NCI-H2029 treated with DMSO at 0.1 percent for 48 hours (cell line): ENCODE measurements around the gene CHN2.
"Not testable (repeated sequence)": the region's sequence is repeated elsewhere in the genome, so short reads cannot be mapped to it uniquely, and the experiment has no call there.

ENCODE experiments used
- DNase-seq: peaks from one replicate; lab custom pipeline; 2025; lab: John Stamatoyannopoulos, UW

CHN2 gene

DNA sequence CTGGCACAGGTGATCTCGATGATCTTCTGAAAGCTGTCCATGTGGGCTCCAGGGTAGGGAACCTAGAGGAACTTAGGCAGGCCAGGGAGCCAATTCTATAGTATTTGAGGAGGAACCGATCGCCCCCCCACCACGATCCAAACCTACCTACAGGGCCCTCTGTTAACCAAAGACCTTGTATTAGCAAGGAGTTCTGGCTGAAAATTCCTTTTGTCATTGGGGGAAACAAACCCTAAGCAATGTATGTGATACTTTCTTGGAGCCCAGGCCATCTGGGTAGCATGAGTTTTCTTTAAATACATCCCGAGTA, 62.1 kb downstream of the CHN2 start:
- DNase-seq, result no peak

DNA sequence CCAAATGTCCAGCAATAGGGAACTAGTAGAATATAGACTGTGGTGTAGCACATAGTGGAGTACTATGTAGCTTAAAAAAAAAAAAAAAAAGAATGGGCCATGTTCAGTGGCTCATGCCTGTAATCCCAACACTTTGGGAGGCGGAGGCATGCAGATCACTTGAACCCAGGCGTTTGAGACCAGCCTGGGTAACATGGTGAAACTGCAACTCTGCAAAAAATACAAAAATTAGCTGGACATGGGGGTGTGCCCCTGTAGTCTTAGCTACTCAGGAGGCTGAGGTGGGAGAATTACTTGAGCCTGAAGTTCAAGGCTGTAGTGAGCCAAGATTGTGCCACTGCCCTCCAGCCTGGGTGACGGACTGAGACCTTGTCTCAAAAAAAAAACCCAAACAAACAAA, 64.4 kb downstream of the CHN2 start:
- no peak for DNase-seq

DNA sequence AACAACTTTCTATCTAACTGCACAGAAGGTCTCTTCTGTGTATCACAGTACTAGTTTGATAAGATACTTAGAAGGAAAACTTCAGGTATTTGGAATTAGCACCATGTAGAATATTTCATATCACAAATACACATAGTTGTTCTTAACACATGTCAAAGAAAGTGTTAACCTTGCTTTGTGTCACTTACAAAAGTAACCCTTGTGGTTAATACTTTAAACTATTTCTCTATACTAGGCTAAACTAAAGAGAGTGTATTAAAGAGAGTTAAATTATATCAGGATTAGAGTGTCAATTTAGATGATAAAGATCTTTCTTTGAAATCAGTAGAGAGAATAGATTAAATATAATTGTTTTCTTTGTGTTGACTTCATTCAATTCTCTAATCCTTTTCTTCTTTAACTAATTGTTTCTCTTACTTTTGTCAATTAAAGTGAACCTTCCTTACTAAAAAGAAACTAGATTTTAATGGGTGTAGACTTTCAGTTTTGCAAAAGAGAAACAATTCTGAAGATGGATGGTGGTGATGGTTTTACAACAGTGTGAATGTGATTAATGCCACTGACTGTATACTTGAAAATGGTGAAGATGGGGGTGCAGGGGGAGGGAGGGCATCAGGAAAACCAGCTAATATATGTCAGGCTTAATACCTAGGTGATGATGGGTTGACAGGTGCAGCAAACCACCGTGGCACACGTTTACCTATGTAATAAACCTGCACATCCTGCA, 67.8 kb downstream of the CHN2 start:
- DNase-seq, result no peak

DNA sequence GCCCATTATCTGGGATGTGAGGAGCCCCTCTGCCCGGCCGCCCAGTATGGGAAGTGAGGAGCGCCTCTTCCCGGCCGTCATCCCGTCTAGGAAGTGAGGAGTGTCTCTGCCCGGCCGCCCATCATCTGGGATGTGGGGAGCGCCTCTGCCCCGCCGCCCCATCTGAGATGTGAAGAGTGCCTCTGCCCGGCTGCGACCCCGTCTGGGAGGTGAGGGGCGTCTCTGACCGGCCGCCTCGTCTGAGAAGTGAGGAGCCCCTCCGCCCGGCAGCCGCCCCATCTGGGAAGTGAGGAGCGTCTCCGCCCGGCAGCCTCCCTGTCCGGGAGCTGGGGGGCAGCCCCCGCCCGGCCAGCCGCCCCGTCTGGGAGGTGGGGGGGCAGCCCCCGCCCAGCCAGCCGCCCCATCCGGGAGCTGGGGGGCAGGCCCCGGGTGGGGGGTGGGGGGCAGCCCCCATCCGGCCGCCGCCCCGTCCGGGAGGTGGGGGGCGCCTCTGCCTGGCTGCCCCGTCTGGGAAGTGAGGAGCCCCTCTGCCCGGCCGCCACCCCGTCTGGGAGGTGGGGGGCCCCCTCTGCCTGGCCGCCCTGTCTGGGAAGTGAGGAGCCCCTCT, 69.1 kb downstream of the CHN2 start:
- DNase-seq, result not testable (repeated sequence)

DNA sequence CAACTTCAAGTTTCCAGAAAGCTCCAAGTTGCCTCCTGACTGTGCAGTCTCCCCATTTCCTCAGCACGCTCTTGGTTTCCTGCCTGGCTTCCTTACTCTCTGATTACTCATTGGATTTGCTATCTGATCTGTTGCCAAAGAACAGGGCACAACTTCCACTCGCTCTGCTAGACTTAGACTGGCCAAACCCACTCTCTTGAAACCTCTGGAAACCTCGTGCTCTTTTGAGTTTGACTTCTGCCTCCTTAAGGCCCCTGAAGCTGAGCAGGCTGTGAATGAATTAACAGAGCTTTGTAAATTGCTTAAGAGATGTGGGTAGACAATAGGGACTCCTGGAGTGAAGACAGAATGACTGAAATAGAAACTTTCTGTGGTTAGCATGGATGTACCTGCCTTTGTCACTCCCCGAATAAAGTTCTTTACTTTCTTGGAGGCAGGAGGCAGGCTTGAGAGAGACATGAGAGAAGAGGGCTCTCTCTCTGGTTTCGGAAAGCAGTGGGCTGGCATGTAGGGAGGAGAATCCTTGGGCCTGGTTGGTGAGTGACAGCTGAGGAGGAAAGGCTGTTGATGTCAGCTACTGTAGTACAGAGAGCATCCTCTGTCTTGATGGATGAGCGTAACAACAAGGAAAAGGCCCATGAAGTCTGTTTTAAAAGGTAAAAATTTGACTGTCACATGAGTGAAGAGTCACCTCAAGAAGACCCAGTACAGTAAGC, 70.8 kb downstream of the CHN2 start:
- DNase-seq, result no peak

DNA sequence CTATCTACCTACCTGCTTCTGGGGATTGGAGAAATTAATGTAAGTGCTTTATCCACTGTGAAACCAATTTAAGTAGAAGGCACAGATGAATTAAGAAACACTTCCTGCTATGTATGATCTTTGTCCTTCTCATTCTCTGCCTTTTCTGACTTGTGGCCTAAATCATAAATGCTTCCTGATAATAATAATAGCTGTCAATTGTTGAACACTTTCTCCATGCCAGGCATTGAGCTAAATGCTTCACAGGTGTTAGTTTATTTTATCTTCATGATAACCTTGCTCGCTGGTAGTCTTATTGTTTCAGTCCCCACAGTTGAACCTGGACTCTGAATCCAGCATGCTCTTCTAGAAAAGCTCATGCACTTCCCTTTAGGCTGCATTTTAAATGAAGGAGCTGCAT, 75.4 kb downstream of the CHN2 start:
- no peak for DNase-seq

DNA sequence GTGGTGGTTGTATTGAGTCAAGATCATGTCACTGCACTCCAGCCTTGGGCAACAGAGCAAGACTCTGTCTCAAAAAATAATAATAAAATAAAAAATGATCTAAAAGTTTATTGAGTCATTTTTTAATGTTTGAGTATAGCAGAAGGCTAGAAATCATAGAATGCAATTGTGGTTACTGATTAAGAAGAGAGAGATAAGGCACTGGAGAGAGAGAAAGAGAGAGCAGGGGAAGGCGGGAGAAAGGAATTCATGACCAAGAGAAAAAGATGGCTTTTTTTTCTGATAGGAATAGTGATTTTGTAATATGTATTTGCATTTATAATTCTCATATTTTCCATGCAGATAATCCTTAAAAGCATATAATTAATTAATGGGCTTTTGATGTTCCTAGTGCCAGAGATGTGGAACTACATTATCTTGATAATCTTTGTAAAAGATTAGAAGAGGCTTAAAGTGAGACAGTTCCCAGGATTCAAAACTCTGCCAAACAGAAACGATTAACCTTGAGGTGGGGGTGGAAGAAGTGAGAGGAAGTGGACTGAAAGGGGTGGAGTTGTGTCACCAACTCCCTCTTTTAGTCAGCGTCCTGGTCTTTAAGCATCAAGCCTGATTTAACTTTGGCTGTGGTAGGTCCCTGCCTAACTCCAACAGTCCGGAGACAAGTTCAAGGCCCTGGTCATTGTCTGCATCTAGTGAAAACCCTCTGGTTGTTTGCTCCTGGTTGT, 76.2 kb downstream of the CHN2 start:
- no peak for DNase-seq

DNA sequence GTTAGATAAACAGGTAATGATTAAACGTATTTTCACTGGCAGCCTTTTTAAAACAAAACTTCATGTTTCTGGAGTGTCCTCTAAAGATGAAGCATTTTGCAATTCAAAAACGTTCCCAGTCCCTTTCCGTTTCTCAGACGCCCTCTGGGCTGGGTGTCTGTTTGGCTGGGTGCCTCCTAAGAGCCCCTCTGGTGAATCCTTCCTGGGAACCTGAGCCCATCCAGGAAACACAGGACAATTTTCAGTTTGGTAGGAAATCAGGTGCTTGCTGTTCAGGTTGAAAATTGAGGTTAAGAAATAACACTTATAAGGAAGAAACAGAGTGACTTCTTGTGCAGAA, 76.7 kb downstream of the CHN2 start:
- peak; percentile 35 for DNase-seq

DNA sequence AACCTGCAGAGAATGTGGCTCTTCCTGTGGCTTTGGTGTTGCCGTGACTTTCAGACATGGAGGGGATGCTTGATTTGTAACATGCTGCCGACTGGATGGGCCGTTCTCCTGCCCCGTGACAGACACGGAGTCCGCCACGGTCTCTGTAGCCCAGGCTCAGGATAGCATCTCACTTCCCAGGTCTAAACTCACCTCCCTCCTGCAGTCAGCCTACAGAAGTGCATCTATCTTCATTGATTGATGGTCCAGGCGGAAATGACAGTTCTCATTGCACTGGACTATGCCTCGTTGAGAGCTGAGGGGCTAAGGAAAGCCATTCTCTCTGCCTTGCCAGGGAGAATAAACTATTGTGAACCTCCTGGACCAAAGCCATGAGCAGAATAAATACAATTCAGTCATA, 77.5 kb downstream of the CHN2 start:
- DNase-seq, result no peak

DNA sequence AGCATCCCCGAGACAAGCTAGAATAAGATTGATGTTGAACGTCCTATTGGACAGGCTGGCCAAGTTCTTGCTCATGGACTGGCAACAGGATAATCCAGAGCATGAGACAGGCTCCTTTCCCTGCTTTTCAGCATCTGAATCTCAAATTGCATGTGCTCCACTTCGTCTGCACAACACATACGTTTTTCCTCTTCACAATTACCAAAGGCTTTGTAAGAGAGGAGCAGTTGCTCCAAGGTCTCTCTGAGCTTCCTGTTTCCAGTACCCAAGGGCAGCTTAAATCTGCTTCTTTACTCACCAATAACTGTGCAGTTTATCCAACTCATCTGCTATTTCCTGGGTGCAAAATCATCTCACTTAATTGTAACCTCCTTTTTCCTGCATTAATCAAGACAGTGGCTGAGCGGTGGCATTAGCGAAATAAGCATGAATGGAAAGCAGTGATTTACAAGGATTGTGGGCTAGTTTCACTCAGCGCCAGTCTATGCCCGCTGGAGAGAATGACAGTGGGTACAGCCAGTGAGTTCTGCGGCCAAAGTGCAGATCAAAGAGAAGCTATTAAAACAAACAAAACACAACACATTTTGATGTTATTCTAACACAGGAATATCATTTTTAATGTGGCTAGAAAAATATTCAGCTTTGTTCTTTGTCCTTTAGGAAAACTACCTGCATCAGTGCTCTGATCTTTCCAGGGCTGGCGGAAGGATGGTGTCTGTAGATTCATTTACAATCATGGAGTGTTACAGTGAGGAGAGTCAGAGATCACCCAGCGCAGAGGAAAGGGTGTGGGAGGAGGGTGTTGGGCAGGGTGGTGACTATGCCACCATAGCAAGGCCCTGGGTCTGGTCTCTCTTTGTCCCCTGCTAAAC, 79.8 kb downstream of the CHN2 start:
- no peak for DNase-seq

DNA sequence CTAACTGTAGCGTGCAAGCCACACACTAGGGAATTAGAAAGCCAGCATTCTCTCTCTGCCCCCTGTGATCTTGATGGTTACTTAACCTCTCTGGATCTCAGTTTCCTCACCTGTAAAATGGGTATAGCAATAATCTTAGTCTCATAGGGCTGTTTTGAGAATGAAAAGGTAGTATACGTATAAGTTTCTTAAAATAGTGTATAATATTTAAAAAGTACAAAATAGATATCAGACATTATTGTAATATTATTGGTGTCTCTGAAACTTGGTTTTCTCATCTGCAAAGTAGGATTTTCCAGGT, 80.4 kb downstream of the CHN2 start:
- no peak for DNase-seq

DNA sequence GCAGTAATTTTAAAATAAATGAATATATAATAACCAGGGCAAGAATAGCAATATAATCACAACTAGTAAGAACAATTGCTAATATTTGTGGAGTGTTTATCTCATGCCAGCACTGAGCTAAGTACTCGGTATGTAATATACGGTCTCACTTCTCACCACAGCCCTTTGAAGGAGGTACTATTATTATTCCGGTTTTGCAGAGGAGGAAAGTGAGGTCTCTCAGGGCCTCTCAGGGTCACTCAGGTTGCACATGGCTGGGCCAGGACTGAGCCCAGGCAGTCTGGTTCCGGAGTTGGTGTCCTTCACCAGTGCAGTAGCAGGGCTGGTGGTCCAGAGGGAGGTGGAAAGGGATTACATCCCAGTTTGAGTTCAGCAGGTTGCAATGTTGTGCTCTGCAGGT, 80.9 kb downstream of the CHN2 start:
- DNase-seq, result no peak

DNA sequence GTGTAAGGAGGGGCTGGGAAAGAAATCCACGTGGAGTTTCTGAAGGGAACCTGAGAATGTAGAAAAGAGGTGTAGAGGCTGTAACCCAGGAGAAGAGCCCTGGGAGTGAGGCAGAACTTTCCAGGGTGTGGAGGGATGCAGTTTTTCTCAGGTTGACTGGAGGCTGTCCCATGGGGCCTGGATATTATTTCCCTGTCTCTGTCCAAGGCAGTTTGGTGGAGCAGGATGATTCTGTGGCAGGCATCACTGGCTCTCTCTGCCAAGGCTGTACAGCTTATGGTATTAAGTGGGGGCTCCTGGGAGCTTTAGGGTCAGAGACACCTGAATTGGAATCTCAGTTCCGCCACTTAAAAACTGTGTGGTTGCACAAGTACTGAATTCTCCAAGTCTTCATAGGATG, 81.6 kb downstream of the CHN2 start:
- no peak for DNase-seq

DNA sequence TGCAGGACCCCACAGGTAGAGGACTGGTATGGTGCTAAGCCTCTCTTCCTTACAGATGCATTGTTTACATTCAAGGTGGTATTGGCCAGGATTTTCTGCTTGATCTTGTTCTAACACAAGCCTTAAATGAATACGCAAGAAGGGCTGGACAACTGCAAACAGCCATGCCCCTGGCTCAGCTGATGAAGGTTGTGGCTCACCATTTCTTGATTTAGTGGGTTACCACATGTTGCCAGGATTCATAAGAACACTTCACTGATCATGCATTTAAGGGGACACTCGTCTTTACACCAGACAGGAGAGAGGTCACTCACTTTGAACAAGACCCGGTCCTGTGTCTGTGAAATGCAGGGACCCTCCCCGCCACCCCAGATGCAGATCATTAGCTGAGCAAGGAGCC, 82.2 kb downstream of the CHN2 start:
- DNase-seq, result no peak

DNA sequence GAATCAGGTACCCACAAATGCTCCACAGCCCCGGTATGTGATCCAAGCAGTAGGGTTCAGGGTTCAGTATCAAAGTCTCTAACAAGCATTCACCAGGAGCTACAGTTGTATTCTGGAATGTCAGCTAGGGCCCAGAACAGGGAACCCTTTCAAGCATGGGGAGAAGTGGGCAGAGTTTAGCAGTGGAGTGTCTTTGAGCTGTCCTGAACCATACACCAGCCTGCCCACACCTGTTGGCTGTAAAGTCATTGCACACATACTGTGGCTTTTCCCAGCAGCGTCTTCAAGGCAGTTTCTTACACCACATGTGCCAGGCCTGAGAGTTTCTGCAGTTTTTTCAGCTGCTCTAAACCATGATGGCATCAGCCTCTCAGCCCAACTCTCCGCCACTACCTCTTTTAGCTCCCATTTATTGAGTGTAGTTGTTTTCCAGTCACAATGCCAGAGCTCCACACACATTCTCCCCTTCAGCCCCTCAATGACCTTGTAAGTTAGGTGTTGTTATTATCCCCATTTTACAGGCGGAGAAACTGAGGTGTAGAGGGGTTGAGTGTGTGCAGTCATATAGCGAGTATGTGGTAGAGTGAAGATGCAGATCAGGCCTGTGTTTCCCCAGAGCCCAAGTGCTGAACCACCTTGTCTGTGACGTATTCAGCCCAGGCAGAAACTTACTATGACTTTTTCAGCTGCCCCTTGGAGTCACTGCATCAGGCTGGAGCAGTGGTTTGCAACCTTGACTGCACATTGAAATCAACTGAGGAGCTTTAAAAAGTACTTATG, 83.1 kb downstream of the CHN2 start:
- no peak for DNase-seq

DNA sequence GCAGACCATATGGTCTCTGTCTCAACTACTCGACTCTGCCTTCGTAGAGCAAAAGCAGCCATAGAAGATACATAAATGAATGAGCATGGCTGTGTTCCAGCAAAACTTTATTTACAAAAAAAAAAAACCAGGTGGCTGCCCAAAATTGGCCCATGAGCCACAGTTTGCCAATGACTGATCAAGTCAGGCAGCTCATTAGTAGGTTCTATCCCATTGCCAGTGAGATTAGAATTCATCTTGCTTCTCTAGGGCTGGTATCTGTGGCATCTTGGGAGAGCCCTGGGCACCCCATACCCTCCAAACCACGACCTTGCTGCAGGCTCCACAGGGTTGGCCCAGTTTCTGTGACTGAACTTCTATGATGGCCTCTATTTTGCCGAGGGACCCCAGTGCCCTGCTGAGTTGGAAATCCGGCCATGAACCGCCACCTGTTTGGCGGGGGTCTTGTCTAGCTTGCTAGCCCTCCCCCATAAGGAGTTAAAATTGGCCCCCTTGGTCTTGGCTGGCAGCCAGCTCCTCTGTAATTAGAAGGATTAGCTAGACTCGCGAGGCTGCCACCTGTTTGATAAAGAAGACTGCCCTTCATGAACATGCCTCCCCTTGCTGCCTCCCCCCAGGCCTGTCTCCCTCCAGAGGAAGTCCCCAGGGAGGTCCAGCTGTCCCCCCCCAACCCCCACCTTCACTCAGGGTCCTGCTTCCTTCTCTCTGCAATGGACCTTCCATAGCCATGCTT, 83.9 kb downstream of the CHN2 start:
- DNase-seq, result no peak

DNA sequence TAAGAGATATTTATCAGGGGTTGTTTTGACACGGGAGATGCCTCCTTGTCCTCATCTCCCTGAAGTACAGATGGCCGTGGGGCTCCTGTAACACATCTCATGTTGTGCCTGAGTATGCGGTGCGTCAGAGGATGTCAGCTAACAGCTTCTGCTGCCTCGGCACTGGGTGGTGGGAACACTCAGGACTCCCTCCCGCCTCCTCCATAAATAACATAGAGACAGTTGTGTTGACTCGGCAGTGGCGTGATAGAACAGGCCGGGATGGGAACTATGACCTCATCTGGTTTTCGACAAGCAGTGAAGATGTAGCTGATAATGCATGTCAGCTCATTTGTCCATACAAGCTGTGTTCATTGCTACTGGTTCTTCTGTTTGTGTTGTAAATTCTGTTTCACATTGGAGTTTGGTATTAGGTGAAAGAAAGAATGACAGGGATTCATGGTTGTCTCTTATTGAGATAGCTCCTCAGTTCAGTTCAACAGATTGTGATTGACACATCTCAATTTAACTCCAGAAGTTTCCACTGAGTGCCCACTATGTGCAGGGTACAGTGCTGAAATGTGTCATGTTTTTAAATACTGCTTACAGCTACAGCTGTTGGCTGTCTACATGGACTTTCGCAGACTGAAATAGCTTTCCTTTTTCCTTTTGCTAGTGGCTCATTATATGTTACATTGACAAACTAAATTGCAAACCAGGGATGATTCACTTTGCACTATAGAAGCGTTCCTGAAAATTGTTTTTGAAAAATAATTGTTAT, 87.4 kb downstream of the CHN2 start:
- DNase-seq, result peak; percentile 70

DNA sequence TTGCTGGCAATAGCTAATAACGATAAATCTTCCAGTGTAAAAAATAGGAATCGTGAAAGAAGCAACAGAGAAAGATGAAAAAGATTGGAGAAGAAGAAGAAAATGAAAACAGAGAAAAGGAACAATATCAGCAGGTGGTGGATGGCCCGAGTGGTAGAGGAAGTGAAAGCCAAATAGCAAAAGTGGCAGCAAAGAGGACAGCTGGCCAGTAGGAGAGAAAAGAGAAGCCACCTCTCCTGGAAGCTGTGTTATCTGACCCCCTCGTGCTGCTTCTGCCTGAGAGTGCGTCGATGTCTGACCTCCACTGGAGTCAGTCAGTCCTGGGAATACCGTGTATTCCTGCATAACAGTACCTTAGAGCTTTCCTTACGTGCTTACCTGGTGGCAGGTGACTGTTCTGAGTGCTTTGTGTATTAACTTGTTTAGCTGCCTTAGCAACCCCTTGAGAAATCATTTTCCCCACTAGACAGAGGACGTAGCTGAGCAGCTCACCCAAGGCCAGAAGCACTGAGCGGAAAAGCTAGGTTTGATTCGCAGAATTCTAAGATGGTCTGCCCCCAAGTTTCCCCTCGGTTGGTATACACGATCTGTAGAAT, 88.3 kb downstream of the CHN2 start:
- DNase-seq, result peak; percentile 99

DNA sequence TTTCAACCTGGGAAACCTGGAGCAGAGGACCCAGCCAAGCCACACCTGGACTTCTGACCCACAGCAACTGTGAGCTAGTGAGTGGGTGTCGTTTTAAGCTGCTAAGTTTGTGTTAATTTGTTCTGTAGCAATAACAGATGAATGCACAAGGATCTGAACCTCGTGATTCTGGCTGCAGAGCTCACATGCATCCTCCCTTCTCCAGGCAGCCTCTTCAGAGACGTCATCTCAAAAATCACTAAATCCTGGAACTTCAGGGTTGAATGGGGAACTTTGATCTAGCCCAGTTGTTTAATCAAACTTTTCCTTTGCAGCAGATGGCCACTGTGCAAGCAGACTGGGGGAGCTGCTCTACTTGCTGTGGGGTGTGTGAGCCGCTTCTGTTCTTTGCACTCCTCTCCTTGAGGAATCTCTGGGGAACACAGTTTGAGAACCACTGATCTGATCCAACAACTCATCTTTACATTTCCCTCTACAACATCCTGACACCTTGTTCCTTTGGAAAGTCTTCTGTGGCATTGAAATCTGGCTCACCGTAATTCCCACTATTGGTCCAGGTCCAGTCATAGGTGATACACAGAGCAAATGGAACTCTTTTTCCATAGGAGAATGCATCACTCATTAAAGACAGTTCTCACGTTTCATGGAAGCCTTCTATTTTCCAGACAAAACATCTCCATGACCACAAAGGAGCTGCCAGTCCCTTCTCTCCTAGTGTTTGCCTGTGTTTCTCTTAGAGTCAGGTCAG, 90.3 kb downstream of the CHN2 start:
- DNase-seq, result no peak
